ENCODE data around the gene CADPS. TPM values are rescaled to one million over a fixed set of nuclear protein-coding genes. Genes with fewer than 3 reads are reported as not detected.

The CADPS gene
- total and polyA plus RNA-seq, 2 of the 4 experiments (the other 2 are of a cell fraction), result not detected

- H2AK5ac ChIP-seq (ENCODE audit: low read depth, low read length), result no peak overlapping the region
- H3K4me1 ChIP-seq (ENCODE audit: control insufficient read depth, insufficient read depth, low read length), result no peaks in the 10 kb centered on the region
- H2BK15ac ChIP-seq (ENCODE audit: low read depth, low read length), result no peak overlapping the region
- ChIA-PET POLR2A (ENCODE audit: unreplicated experiment) (no interaction called here), CTCF (no interaction called here)
- in situ Hi-C loops (cut with MboI; ENCODE audit: low sequenced_read_pairs), result no loop called here
- H2AFZ ChIP-seq (replicated peaks; ENCODE audit: low read length, poor library complexity), result no peak overlapping the region
- no peaks in the 10 kb centered on the region for H3K36me3 ChIP-seq (ENCODE audit: control insufficient read depth, insufficient read depth, low read length)
- no peaks in the 10 kb centered on the region for H4K20me1 ChIP-seq (ENCODE audit: insufficient read depth, low read length)
- no peak overlapping the region for H4K8ac ChIP-seq (ENCODE audit: low read depth in 2 of 2, low read length in 2 of 2)
- H2BK5ac ChIP-seq (ENCODE audit: low read depth, low read length, poor library complexity, severe bottlenecking), result no peak overlapping the region
- H4K91ac ChIP-seq (ENCODE audit: insufficient read depth, low read depth, low read length), result no peak overlapping the region
- intact Hi-C loops (cut with micrococcal nuclease), result no loop called here
- H3K23ac ChIP-seq (ENCODE audit: low read depth, low read length), result no peak overlapping the region
- dilution Hi-C loops (cut with HindIII; ENCODE audit: low sequenced_read_pairs, unreplicated experiment), result no loop called here
- DNase-seq, result no peak
- TF ChIP-seq NFE2L2 (IDR thresholded peaks at IDR 0.05; ENCODE audit: low read depth, low read length) (no peak), CHD1 (IDR thresholded peaks at IDR 0.05; ENCODE audit: low read depth, low read length) (no peak), RAD21 (IDR thresholded peaks at IDR 0.05; ENCODE audit: low read length) (no peak), POLR2A (IDR thresholded peaks at IDR 0.05; ENCODE audit: low read depth, low read length) (no peak), SMC3 (IDR thresholded peaks at IDR 0.05; ENCODE audit: low read depth, low read length) (no peak), RFX5 (IDR thresholded peaks at IDR 0.05; ENCODE audit: low read depth, low read length) (no peak), CTCF (conservative IDR thresholded peaks at IDR 0.05; ENCODE audit: low read depth, low read length) (no peak), MXI1 (IDR thresholded peaks at IDR 0.05; ENCODE audit: borderline replicate concordance, low read depth, low read length) (no peak), RCOR1 (IDR thresholded peaks at IDR 0.05; ENCODE audit: insufficient replicate concordance, low read length) (no peak), BHLHE40 (IDR thresholded peaks at IDR 0.05; ENCODE audit: low read depth, low read length) (no peak), ELK1 (IDR thresholded peaks at IDR 0.05; ENCODE audit: borderline replicate concordance, low read depth, low read length) (no peak), MAFK (IDR thresholded peaks at IDR 0.05; ENCODE audit: low read depth, low read length) (no peak), CEBPB (IDR thresholded peaks at IDR 0.05; ENCODE audit: low read depth, low read length) (no peak), USF2 (IDR thresholded peaks at IDR 0.05; ENCODE audit: low read depth, low read length) (no peak), FOS (IDR thresholded peaks at IDR 0.05; ENCODE audit: low read depth, low read length) (no peak)
- H3K9ac ChIP-seq (ENCODE audit: low read depth, low read length), result no peak overlapping the region
- no CpG with 5 or more reads among the region's 5 CpGs for WGBS, 2 experiments (ENCODE audit: extremely low coverage in 2 of 2, insufficient read length in 1 of 2)
- no TSS peak for BruUV-seq (replicated peaks)
- H2BK120ac ChIP-seq (ENCODE audit: low read depth, low read length), result no peak overlapping the region
- H3K9me3 ChIP-seq (ENCODE audit: control insufficient read depth, insufficient read depth, low read length), result no peaks in the 10 kb centered on the region
- no peak overlapping the region for H3K14ac ChIP-seq (replicated peaks; ENCODE audit: low read depth, low read length)
- no peak overlapping the region for H3K56ac ChIP-seq (ENCODE audit: extremely low read depth, insufficient read depth, low read length)
- no peak for ATAC-seq (ENCODE audit: low read depth)
- H3K4ac ChIP-seq (ENCODE audit: low read depth, low read length), result no peak overlapping the region
- H4K5ac ChIP-seq (ENCODE audit: low read depth, low read length), result no peak overlapping the region
- H2BK20ac ChIP-seq (ENCODE audit: low read depth, low read length), result no peak overlapping the region
- no peak overlapping the region for H3K4me3 ChIP-seq (ENCODE audit: insufficient read depth, low read depth, low read length)
- H3K79me1 ChIP-seq (ENCODE audit: low read depth in 1 of 2, low read length in 2 of 2), result no peaks in the 10 kb centered on the region
- H3K9me1 ChIP-seq (ENCODE audit: insufficient read depth, low read length), result no peaks in the 10 kb centered on the region
- no peak overlapping the region for H3K18ac ChIP-seq (ENCODE audit: low read depth, low read length)
- H3K27me3 ChIP-seq (ENCODE audit: control insufficient read depth, insufficient read depth, low read length), result no peaks in the 10 kb centered on the region
- no peak overlapping the region for H3K27ac ChIP-seq (ENCODE audit: insufficient read depth, low read length)
- no peak overlapping the region for H2AK9ac ChIP-seq (replicated peaks; ENCODE audit: low read depth, low read length, poor library complexity)
- no peak overlapping the region for H3K4me2 ChIP-seq (ENCODE audit: low read depth, low read length)
Measured at GRCh38 chr3:62497156-62497555, 378.1 kb downstream of the CADPS start.
